Skeletal muscle satellite cell (primary cell): Measurements from ENCODE around the gene CABP1. TPM values are rescaled to one million over a fixed set of nuclear protein-coding genes. Genes with fewer than 3 reads are reported as not detected.
"Not testable (repeated sequence)": the region's sequence is repeated elsewhere in the genome, so short reads cannot be mapped to it uniquely, and the experiment has no call there.

Experiments
- H3K27me3 ChIP-seq: 2 replicates; pipeline ENCODE4 v1.7.0; 2013; ENCODE audit warnings: low read length; ENCODE audit not compliant: control insufficient read depth, insufficient read depth
- H3K36me3 ChIP-seq: 2 replicates; pipeline ENCODE4 v1.7.0; 2013; ENCODE audit warnings: mild to moderate bottlenecking, control low read depth, low read length; ENCODE audit not compliant: insufficient read depth
- H3K4me1 ChIP-seq: 2 replicates; pipeline ENCODE4 v1.7.0; 2013; ENCODE audit warnings: low read length; ENCODE audit not compliant: control insufficient read depth, insufficient read depth
- H3K4me2 ChIP-seq: 2 replicates; pipeline ENCODE4 v1.7.0; 2013; ENCODE audit warnings: mild to moderate bottlenecking, low read length
- H3K4me3 ChIP-seq: 2 replicates; pipeline ENCODE4 v1.7.0; 2013; ENCODE audit warnings: low read length
- H3K9ac ChIP-seq: 2 replicates; pipeline ENCODE4 v1.7.0; 2013; ENCODE audit warnings: mild to moderate bottlenecking, low read depth, low read length, moderate library complexity
- H3K9me3 ChIP-seq: replicated peaks from 2 replicates; pipeline ENCODE4 v1.7.0; 2013; ENCODE audit warnings: mild to moderate bottlenecking, control low read depth, low read length
- total RNA-seq: library from RNA; depleted of rRNA; stranded (reverse); fragments of >200 nt; gene quantifications from 2 replicates; pipeline ENCODE4 v1.2.3, GENCODE V29; 2012; rRNA removed

Gene CABP1
- total RNA-seq = 0.22 and 0.76 TPM in 2 replicates

DNA sequence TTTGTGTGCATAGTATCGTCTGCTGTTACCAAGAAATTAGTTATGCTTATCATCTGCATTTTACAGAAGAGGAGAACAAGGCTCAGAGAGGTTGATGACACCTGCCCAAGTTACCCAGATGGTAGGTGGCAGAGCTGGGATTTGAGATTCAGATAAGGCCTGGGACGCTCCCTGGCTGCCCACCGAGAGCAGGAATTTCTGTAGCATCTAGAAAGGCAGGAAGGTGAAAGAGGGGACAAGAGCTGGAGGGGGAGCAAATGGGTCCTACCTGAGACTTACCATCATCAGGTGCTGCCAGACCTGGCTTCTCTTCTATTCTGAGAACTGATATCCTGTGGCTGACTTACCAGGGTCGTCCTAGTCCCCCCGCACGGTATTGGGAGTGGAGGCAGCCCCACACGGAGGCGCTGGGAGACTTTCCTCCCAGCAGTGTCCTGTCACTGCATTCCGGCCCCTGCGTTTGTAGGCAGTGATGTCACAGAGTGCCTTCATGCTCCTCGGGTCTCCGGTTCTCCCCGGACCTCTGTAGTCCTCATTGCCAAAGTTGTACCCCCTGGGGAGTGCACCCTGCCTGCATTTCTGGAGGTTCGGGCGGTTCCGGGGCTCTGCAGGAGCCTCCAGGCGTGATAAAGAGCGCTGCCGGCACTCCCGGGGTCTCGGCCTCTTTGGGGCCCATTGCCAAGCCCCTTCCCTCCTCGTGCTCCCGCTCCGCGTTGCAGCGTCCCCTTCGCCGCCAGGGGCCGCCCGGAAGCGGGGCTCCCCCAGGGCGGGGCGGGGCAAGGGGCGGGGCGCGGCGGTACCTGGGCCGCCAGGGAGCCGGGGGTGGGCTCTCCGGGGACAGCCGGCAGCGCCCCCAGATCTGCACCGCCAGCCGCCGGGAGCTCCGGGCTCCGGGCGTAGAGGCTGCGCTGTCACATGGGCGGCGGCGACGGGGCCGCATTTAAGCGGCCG lies at the start of gene CABP1:
Gene CABP1 (plus strand): TSS at position 856 of the 951 bp plus-strand sequence. CDS start 60 bp downstream, at position 916.
- H3K27me3 ChIP-seq = peaks cover 74% of the 10 kb centered on the region
- no peaks in the 10 kb centered on the region for H3K9me3 ChIP-seq
- peak within 1 kb of the TSS; percentile 85 for H3K4me2 ChIP-seq
- peaks cover 11% of the 10 kb centered on the region for H3K4me1 ChIP-seq
- H3K36me3 ChIP-seq = no peaks in the 10 kb centered on the region
- H3K9ac ChIP-seq = no peak within 1 kb of the TSS
- peak within 1 kb of the TSS; percentile 58 for H3K4me3 ChIP-seq

DNA sequence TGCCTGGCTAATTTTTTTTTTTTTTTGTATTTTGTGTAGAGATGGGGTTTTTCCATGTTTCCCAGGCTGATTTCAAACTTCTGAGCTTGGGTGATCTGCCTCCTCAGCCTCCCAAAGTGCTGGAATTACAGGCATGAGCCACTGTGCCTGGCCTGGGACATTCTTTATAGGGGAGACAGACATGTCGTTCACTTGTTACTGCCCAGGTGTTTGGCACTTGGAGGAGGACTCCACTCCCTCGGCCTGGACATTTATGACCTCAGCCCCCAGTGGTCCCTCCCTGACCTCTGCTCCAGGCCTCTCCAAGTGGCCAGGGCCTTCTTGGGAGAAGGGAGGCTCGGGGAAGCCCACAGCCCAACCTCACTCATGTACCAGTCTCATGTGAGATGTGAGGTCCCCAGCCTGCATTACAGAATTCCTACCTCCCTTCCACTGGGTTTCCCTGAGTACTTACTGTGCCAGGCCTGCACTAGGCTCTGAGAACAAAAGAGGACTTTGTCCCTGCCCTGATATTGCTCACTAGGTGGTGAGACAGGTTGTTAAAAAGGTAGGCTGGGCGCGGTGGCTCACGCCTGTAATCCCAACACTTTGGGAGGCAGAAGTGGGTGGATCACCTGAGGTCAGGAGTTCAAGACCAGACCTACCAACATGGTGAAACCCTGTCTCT lies 49.6 kb upstream of the CABP1 start:
- no peaks in the 10 kb centered on the region for H3K9me3 ChIP-seq
- H3K9ac ChIP-seq = no peak overlapping the region
- peaks cover 45% of the 10 kb centered on the region for H3K27me3 ChIP-seq
- H3K4me3 ChIP-seq = no peak overlapping the region
- H3K4me2 ChIP-seq = no peak overlapping the region
- no peaks in the 10 kb centered on the region for H3K4me1 ChIP-seq
- no peaks in the 10 kb centered on the region for H3K36me3 ChIP-seq

GRCh38 chr12:120592121-120593049 lies 48.0 kb upstream of the CABP1 start:
- Histone ChIP-seq H3K36me3 (no peaks in the 10 kb centered on the region), H3K9ac (no peak overlapping the region), H3K4me2 (no peak overlapping the region)

DNA sequence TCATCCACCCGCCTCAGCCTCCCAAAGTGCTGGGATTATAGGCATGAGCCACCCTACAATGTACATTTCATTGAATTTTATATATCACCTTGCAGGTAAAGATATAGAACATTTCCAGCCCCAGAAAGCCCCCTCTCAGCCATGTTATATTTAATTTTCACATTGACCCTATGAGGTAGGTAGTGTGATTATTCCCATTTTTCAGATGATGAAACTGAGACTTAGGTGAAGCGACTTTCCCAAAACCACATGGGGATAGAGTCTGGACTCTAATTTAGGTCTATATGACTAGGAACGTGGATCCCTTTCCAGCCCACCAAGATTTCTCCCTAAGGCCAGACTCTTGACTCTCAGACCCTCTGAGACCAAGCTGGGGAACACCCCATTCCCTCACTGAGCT lies 43.5 kb upstream of the CABP1 start:
- Histone ChIP-seq H3K9me3 (no peaks in the 10 kb centered on the region), H3K9ac (no peak overlapping the region), H3K36me3 (no peaks in the 10 kb centered on the region), H3K27me3 (peaks cover 54% of the 10 kb centered on the region), H3K4me1 (no peaks in the 10 kb centered on the region), H3K4me2 (no peak overlapping the region), H3K4me3 (no peak overlapping the region)

More at GRCh38 chr12:120592121-120593049, 48.0 kb upstream of the CABP1 start:
- no peak overlapping the region for H3K4me3 ChIP-seq
- H3K27me3 ChIP-seq = peaks cover 47% of the 10 kb centered on the region
- no peaks in the 10 kb centered on the region for H3K4me1 ChIP-seq
- no peaks in the 10 kb centered on the region for H3K9me3 ChIP-seq

DNA sequence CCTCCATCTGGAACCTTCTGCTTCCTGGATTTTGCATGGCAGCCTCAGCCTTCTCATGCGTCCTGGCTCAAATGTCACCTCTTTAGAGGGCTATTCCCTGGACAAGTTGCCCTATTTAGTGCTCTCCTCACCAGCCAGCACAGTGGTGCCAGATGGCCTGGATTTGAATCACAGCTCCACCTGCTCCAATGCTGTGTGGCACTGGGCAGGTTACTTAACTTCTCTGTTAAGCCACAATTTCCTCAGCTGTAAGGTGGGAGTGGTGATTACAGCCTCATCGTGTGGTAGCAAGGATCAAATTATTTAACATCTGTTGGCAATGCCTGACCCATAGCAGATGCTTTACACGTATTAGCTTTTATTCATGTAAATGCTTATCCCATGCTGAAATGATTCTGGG lies 42.6 kb upstream of the CABP1 start:
- H3K9me3 ChIP-seq = no peaks in the 10 kb centered on the region
- H3K36me3 ChIP-seq = no peaks in the 10 kb centered on the region
- H3K4me1 ChIP-seq = no peaks in the 10 kb centered on the region
- no peak overlapping the region for H3K9ac ChIP-seq
- peaks cover 52% of the 10 kb centered on the region for H3K27me3 ChIP-seq
- no peak overlapping the region for H3K4me3 ChIP-seq
- no peak overlapping the region for H3K4me2 ChIP-seq

GRCh38 chr12:120598674-120599463 lies 41.6 kb upstream of the CABP1 start:
- no peak overlapping the region for H3K4me3 ChIP-seq
- H3K27me3 ChIP-seq = peaks cover 50% of the 10 kb centered on the region
- no peaks in the 10 kb centered on the region for H3K4me1 ChIP-seq
- H3K9me3 ChIP-seq = no peaks in the 10 kb centered on the region
- H3K4me2 ChIP-seq = no peak overlapping the region
- no peaks in the 10 kb centered on the region for H3K36me3 ChIP-seq
- no peak overlapping the region for H3K9ac ChIP-seq

GRCh38 chr12:120599672-120600552 lies 40.5 kb upstream of the CABP1 start:
- H3K4me3 ChIP-seq = no peak overlapping the region
- no peaks in the 10 kb centered on the region for H3K9me3 ChIP-seq
- H3K36me3 ChIP-seq = no peaks in the 10 kb centered on the region
- no peak overlapping the region for H3K4me2 ChIP-seq
- no peaks in the 10 kb centered on the region for H3K4me1 ChIP-seq
- H3K27me3 ChIP-seq = peaks cover 47% of the 10 kb centered on the region
- H3K9ac ChIP-seq = no peak overlapping the region

- H3K9ac ChIP-seq, H3K4me3 ChIP-seq, H3K4me2 ChIP-seq, H3K4me1 ChIP-seq, H3K9me3 ChIP-seq, H3K36me3 ChIP-seq: not testable (repeated sequence)
- H3K27me3 ChIP-seq = peaks cover 41% of the 10 kb centered on the region
Observed at GRCh38 chr12:120602416-120602815, 38.0 kb upstream of the CABP1 start.

GRCh38 chr12:120610560-120610959 lies 29.9 kb upstream of the CABP1 start:
- H3K36me3 ChIP-seq = no peaks in the 10 kb centered on the region
- no peaks in the 10 kb centered on the region for H3K9me3 ChIP-seq
- H3K9ac ChIP-seq = no peak overlapping the region
- no peak overlapping the region for H3K4me3 ChIP-seq
- no peaks in the 10 kb centered on the region for H3K4me1 ChIP-seq
- no peak overlapping the region for H3K4me2 ChIP-seq
- peaks cover 50% of the 10 kb centered on the region for H3K27me3 ChIP-seq

DNA sequence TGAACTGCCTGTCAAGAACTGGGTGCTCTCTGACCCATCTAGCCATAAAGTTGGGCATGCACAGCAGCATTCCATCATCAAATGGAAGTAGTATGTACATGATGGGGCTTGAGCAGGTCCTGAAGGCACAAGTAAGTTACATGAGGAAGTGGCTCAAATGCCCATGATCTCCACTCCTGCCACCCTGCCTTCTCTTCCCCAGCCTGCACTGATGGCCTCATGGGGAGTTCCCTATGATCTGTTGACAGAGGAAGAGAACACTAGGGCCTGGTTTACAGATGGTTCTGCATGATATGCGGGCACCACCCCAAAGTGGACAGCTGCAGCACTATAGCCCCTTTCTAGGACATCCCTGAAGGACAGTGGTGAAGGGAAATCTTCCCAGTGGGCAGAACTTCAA lies 28.9 kb upstream of the CABP1 start:
- H3K27me3 ChIP-seq = peaks cover 49% of the 10 kb centered on the region
- H3K4me2 ChIP-seq, H3K9ac ChIP-seq, H3K9me3 ChIP-seq, H3K36me3 ChIP-seq, H3K4me3 ChIP-seq, H3K4me1 ChIP-seq: not testable (repeated sequence)
